Measurements from ENCODE around the gene ARHGAP15. TPM values are rescaled to one million over a fixed set of nuclear protein-coding genes. Genes with fewer than 3 reads are reported as not detected.

The ARHGAP15 gene
- total and polyA plus RNA-seq, 2 experiments from 2014 or later, result not detected

- Histone ChIP-seq H3K27me3 (replicated peaks; ENCODE audit: insufficient read depth) (no peaks in the 10 kb centered on the region), H3K9me2 (ENCODE audit: insufficient read depth) (no peaks in the 10 kb centered on the region), H3K9ac (no peak overlapping the region), H3K4me3 (no peak overlapping the region), H3K4me2 (ENCODE audit: unreplicated experiment) (no peak overlapping the region), H3F3A (ENCODE audit: insufficient read depth) (no peaks in the 10 kb centered on the region), H3K79me2 (ENCODE audit: insufficient read depth) (no peaks in the 10 kb centered on the region), H3K4me1 (ENCODE audit: insufficient read depth) (peaks cover 25% of the 10 kb centered on the region), H4K20me1 (ENCODE audit: insufficient read depth) (no peaks in the 10 kb centered on the region), H3K9me3 (ENCODE audit: low read depth) (no peaks in the 10 kb centered on the region), H2AFZ (no peak overlapping the region), H3K36me3 (ENCODE audit: low read depth) (no peaks in the 10 kb centered on the region), H3K27ac (no peak overlapping the region)
- WGBS, 2 experiments (ENCODE audit: low coverage in 1 of 2, low lambda C conversion rate in 2 of 2, missing lambda C conversion rate in 2 of 2), result 59 to 69% methylated on average over 3 of the region's 3 CpGs
- TF ChIP-seq EZH2phosphoT487 (IDR thresholded peaks at IDR 0.05; ENCODE audit: insufficient read depth, low read depth) (no peak), EZH2 (IDR thresholded peaks at IDR 0.05; ENCODE audit: insufficient read depth, poor library complexity, severe bottlenecking) (no peak)
- no peak for DNase-seq
- in situ Hi-C loops (cut with MboI), result no loop called here
These were observed 392.2 kb downstream of the ARHGAP15 start for GRCh38 chr2:143521396-143521795.

- Histone ChIP-seq H3K36me3 (ENCODE audit: low read depth) (no peaks in the 10 kb centered on the region), H3K9me3 (ENCODE audit: low read depth) (no peaks in the 10 kb centered on the region), H3K4me2 (ENCODE audit: unreplicated experiment) (no peak overlapping the region), H3K4me3 (no peak overlapping the region), H3K27me3 (replicated peaks; ENCODE audit: insufficient read depth) (no peaks in the 10 kb centered on the region), H3F3A (ENCODE audit: insufficient read depth) (no peaks in the 10 kb centered on the region), H4K20me1 (ENCODE audit: insufficient read depth) (no peaks in the 10 kb centered on the region), H3K9ac (no peak overlapping the region), H3K79me2 (ENCODE audit: insufficient read depth) (no peaks in the 10 kb centered on the region), H2AFZ (no peak overlapping the region), H3K9me2 (ENCODE audit: insufficient read depth) (no peaks in the 10 kb centered on the region), H3K4me1 (ENCODE audit: insufficient read depth) (peaks cover 25% of the 10 kb centered on the region), H3K27ac (no peak overlapping the region)
- in situ Hi-C loops (cut with MboI), result no loop called here
- no peak for TF ChIP-seq EZH2phosphoT487 (IDR thresholded peaks at IDR 0.05; ENCODE audit: insufficient read depth, low read depth)
- no peak for TF ChIP-seq EZH2 (IDR thresholded peaks at IDR 0.05; ENCODE audit: insufficient read depth, poor library complexity, severe bottlenecking)
- DNase-seq, result no peak
- 92 to 96% methylated on average over 2 of the region's 2 CpGs for WGBS, 2 experiments (ENCODE audit: low coverage in 1 of 2, low lambda C conversion rate in 2 of 2, missing lambda C conversion rate in 2 of 2)
These were observed 393.5 kb downstream of the ARHGAP15 start for GRCh38 chr2:143522699-143523098.

GRCh38 chr2:143524119-143524553 is 394.9 kb downstream of the ARHGAP15 start:
- Histone ChIP-seq H3K79me2 (ENCODE audit: insufficient read depth) (no peaks in the 10 kb centered on the region), H4K20me1 (ENCODE audit: insufficient read depth) (no peaks in the 10 kb centered on the region), H3K9me2 (ENCODE audit: insufficient read depth) (no peaks in the 10 kb centered on the region), H3K9me3 (ENCODE audit: low read depth) (no peaks in the 10 kb centered on the region), H3K4me2 (ENCODE audit: unreplicated experiment) (peak overlapping the region; percentile 30), H2AFZ (peak overlapping the region; percentile 54; the same call in 1 of the 2 replicates), H3K27me3 (replicated peaks; ENCODE audit: insufficient read depth) (no peaks in the 10 kb centered on the region), H3K4me3 (peak overlapping the region; percentile 12; the same call in 1 of the 2 replicates), H3K9ac (no peak overlapping the region; the same call in 1 of the 2 replicates), H3F3A (ENCODE audit: insufficient read depth) (no peaks in the 10 kb centered on the region), H3K4me1 (ENCODE audit: insufficient read depth) (peaks cover 25% of the 10 kb centered on the region), H3K27ac (no peak overlapping the region), H3K36me3 (ENCODE audit: low read depth) (no peaks in the 10 kb centered on the region)
- DNase-seq, result peak; percentile 42
- in situ Hi-C loops (cut with MboI), result no loop called here
- 11 to 15% methylated on average over 2 of the region's 2 CpGs for WGBS, 2 experiments (ENCODE audit: low coverage in 1 of 2, low lambda C conversion rate in 2 of 2, missing lambda C conversion rate in 2 of 2)
- TF ChIP-seq EZH2 (IDR thresholded peaks at IDR 0.05; ENCODE audit: insufficient read depth, poor library complexity, severe bottlenecking), result no peak

GRCh38 chr2:143524559-143525401 is 395.6 kb downstream of the ARHGAP15 start:
- H3F3A ChIP-seq (ENCODE audit: insufficient read depth), result no peaks in the 10 kb centered on the region
- H3K9ac ChIP-seq, result no peak overlapping the region
- H4K20me1 ChIP-seq (ENCODE audit: insufficient read depth), result no peaks in the 10 kb centered on the region
- H3K4me1 ChIP-seq (ENCODE audit: insufficient read depth), result peaks cover 25% of the 10 kb centered on the region
- peak overlapping the region; percentile 30 for H3K4me2 ChIP-seq (ENCODE audit: unreplicated experiment)
- H3K9me2 ChIP-seq (ENCODE audit: insufficient read depth), result no peaks in the 10 kb centered on the region
- H3K27me3 ChIP-seq (replicated peaks; ENCODE audit: insufficient read depth), result no peaks in the 10 kb centered on the region
- 37 to 41% methylated on average over 6 of the region's 6 CpGs for WGBS, 2 experiments (ENCODE audit: low coverage in 1 of 2, low lambda C conversion rate in 2 of 2, missing lambda C conversion rate in 2 of 2)
- no peaks in the 10 kb centered on the region for H3K36me3 ChIP-seq (ENCODE audit: low read depth)
- no peak for TF ChIP-seq EZH2phosphoT487 (IDR thresholded peaks at IDR 0.05; ENCODE audit: insufficient read depth, low read depth)
- no peak for TF ChIP-seq EZH2 (IDR thresholded peaks at IDR 0.05; ENCODE audit: insufficient read depth, poor library complexity, severe bottlenecking)
- H3K4me3 ChIP-seq, result no peak overlapping the region
- no peaks in the 10 kb centered on the region for H3K79me2 ChIP-seq (ENCODE audit: insufficient read depth)
- 0 out of 2 replicates have a peak overlapping the region, but pooled peaks have one; percentile 45 for H2AFZ ChIP-seq
- H3K27ac ChIP-seq, result no peak overlapping the region
- in situ Hi-C loops (cut with MboI), result no loop called here
- no peaks in the 10 kb centered on the region for H3K9me3 ChIP-seq (ENCODE audit: low read depth)
- peak; percentile 27 for DNase-seq
